Activated T-cell treated with anti-CD3 and anti-CD28 coated beads for 24 hours (primary cell): ENCODE results near the gene CDK5RAP3.
A peak's percentile ranks its signal among the peaks of the same experiment; 100 is the strongest.

Experiments
- DNase-seq: peaks from one replicate; pipeline ENCODE4 v3.0.0-alpha.2; 2020; ENCODE audit warnings: low read depth

Gene CDK5RAP3

DNA sequence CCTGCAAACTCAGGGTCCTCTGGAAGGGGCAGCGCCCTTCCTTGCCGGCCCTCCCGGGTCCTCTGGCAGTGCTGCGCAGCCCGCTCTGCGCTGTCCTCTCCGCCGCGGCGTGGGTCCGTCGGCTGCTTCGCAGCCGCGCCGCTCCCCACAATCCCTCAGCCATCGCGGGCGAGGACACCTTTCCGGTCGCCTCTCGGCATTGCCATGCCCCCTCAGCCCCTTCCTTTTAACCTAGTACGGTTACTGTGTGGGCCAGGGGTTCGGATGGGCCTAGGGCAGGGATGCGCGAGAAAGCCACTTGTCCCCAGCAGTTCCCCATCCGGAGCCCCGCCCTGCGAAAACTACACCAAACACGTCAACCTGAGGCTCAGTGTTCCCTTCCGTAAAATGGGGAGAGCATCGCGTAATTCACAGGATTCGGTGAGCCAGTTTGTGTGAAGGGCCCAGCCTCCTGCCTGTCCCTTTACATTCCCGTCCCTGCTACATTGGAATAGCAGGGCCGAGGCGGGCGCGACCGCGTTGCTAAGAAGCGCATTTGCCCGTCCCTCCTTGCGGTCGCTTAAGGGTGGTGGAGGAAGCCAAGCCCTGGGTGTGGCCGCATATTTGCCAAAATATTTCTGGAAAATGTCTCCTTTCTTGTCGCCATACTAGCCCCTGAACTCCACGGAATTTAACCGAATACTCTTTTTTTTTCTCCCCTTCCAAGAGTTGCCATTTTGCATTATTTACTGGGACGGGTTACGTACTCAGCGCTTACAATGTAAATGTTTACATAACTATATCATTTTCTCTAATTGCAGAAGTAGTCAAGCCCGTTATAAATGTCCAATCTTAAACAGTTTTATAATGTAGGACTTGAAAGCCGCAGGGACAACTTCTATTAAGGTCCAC is 53.5 kb downstream of the CDK5RAP3 start:
- no peak for DNase-seq

- peak; percentile 97 for DNase-seq
These were observed 54.4 kb downstream of the CDK5RAP3 start for GRCh38 chr17:48025040-48025903.

- no peak for DNase-seq
These were observed 55.1 kb downstream of the CDK5RAP3 start for GRCh38 chr17:48025904-48026501.

DNA sequence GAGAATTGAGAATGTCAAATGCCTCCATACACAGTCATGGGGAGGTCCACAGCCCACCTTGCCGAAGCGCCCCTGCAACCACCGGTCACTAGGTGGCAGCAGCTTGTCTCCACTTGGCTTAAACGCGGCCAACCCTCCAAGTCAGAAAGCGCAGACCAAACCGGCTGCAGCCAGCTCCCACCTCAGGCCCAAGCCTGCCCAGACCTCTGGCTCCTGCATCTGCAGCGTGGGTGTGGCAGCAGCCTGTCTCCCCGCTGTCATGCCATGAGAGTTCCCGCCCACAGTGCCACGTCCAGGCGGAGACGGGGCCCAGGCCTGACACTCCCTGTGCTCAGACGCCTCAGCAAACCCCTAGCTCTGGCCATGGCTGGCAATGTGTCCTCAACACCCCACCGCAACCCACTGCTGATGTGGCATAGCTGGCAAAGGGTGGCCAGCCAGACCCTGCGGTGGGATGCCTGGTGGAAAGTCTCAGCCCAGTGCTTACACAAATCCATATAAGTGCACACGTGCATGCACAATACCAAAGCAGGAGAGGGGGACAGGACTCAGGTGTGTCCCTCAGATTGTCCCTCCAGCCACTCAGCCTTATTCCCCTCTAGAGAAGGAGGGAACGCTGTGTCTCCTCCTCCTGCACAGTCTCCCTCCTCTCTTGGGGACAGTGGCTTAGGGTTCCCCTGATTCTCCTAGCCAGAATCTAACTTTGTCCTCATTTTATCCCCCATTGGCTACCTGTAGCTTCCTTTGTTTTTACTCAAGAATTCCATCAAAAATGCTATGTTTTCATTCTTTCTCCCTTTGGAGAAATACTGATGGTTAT is 55.8 kb downstream of the CDK5RAP3 start:
- peak; percentile 62 for DNase-seq

GRCh38 chr17:48027322-48027981 is 56.5 kb downstream of the CDK5RAP3 start:
- DNase-seq: no peak

- DNase-seq: no peak
These were observed 57.8 kb downstream of the CDK5RAP3 start for GRCh38 chr17:48028736-48029135.

DNA sequence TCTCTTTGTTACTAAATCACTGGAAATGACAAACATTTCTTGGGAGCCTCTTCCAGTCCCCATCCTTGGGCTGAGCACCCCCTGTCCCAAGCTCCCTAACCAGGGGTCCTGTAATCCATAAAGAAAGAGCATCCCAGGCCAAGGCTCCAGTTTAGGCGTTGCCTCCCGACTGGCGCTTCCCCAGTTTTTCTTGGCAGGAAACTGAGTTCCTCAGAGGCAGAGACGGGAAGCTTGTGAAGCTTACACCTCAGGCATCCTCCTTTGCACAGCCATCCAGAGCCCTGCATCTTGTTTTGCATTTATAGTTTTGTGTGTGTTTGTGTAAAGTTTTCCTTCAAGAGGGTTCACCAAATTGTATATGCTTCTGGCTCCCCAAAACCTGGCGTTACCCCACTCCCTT is 59.6 kb downstream of the CDK5RAP3 start:
- DNase-seq: no peak
